Forelimb muscle (tissue), 1 donor: Measurements from ENCODE around the gene PHKA2. TPM values are rescaled to one million over a fixed set of nuclear protein-coding genes. Genes with fewer than 3 reads are reported as not detected.
A peak's percentile ranks its signal among the peaks of the same experiment; 100 is the strongest.
"Not testable (repeated sequence)": the region's sequence is repeated elsewhere in the genome, so short reads cannot be mapped to it uniquely, and the experiment has no call there.

Experiments used
- DNase-seq: peaks from one replicate; pipeline ENCODE4 v3.0.0-alpha.2; 2013; ENCODE audit warnings: low read depth
- polyA plus RNA-seq: library from polyadenylated mRNA; unstranded; fragments of 120-200 nt; gene quantifications from one replicate; pipeline ENCODE4 v1.2.1, GENCODE V29; 2013; ENCODE audit not compliant: insufficient read length

The PHKA2 gene
- polyA plus RNA-seq, 1 donor = 22.7 TPM

- DNase-seq = not testable (repeated sequence)
Measured at GRCh38 chrX:18980262-18980661, 3.7 kb downstream of the PHKA2 start.

GRCh38 chrX:18974993-18975392 is 8.9 kb downstream of the PHKA2 start:
- DNase-seq = no peak

- no peak for DNase-seq
Measured at GRCh38 chrX:18973527-18974192, 10.3 kb downstream of the PHKA2 start.

GRCh38 chrX:18971506-18971905 is 12.4 kb downstream of the PHKA2 start:
- no peak for DNase-seq

- DNase-seq = no peak
Measured at GRCh38 chrX:18970465-18970864, 13.4 kb downstream of the PHKA2 start.

- DNase-seq = no peak
Measured at GRCh38 chrX:18966624-18967023, 17.3 kb downstream of the PHKA2 start.

GRCh38 chrX:18964901-18965300 is 19.0 kb downstream of the PHKA2 start:
- DNase-seq = no peak

GRCh38 chrX:18964026-18964425 is 19.9 kb downstream of the PHKA2 start:
- DNase-seq = no peak

GRCh38 chrX:18962329-18962728 is 21.6 kb downstream of the PHKA2 start:
- DNase-seq = no peak

- no peak for DNase-seq
Measured at GRCh38 chrX:18961686-18962085, 22.2 kb downstream of the PHKA2 start.

- DNase-seq = no peak
Measured at GRCh38 chrX:18956303-18957032, 27.4 kb downstream of the PHKA2 start.

- no peak for DNase-seq
Measured at GRCh38 chrX:18955676-18956075, 28.2 kb downstream of the PHKA2 start.

GRCh38 chrX:18951032-18951431 is 32.9 kb downstream of the PHKA2 start:
- no peak for DNase-seq

- no peak for DNase-seq
Measured at GRCh38 chrX:18949944-18950301, 34.0 kb downstream of the PHKA2 start.

- peak; percentile 19 for DNase-seq
Measured at GRCh38 chrX:18949291-18949943, 34.5 kb downstream of the PHKA2 start.

GRCh38 chrX:18946611-18947010 is 37.3 kb downstream of the PHKA2 start:
- DNase-seq = no peak

- DNase-seq = no peak
Measured at GRCh38 chrX:18946157-18946556, 37.8 kb downstream of the PHKA2 start.

- peak; percentile 24 for DNase-seq
Measured at GRCh38 chrX:18945483-18945882, 38.4 kb downstream of the PHKA2 start.

- no peak for DNase-seq
Measured at GRCh38 chrX:18944482-18944881, 39.4 kb downstream of the PHKA2 start.

- DNase-seq = no peak
Measured at GRCh38 chrX:18941896-18942295, 42.0 kb downstream of the PHKA2 start.

GRCh38 chrX:18938710-18939109 is 45.2 kb downstream of the PHKA2 start:
- no peak for DNase-seq

- no peak for DNase-seq
Measured at GRCh38 chrX:18937173-18937572, 46.7 kb downstream of the PHKA2 start.

- DNase-seq = no peak
Measured at GRCh38 chrX:18935893-18936292, 48.0 kb downstream of the PHKA2 start.
